GM12892 (cell line): ENCODE measurements around the gene SCYL1. TPM values are rescaled to one million over a fixed set of nuclear protein-coding genes. Genes with fewer than 3 reads are reported as not detected.

ENCODE experiments used
- DNase-seq: peaks from one replicate; pipeline ENCODE4 v3.0.0; 2011; ENCODE audit not compliant: insufficient read length
- FAIRE-seq: peaks from 2 replicates; lab custom pipeline; 2011; peaks lifted over from hg19 to GRCh38; lab: Jason Lieb, UNC
- POLR2A ChIP-seq: IDR thresholded peaks from 2 replicates; pipeline ENCODE4 v1.6.1; 2011; ENCODE audit warnings: low read depth, low read length, control low read depth
- POLR2AphosphoS5 ChIP-seq: IDR thresholded peaks from 2 replicates; pipeline ENCODE4 v1.6.1; 2011; ENCODE audit warnings: low read depth, low read length, control low read depth
- TAF1 ChIP-seq: IDR thresholded peaks from 2 replicates; pipeline ENCODE4 v1.6.1; 2011; ENCODE audit warnings: low read depth, mild to moderate bottlenecking, control low read depth, low read length, borderline replicate concordance
- polyA plus RNA-seq: library from polyadenylated mRNA; unstranded; fragments of >200 nt; gene quantifications from one replicate; pipeline ENCODE4 v1.2.1, GENCODE V29; 2012; ENCODE audit warnings: missing spikeins, inconsistent platforms; ENCODE audit not compliant: missing spikeins

Gene SCYL1
- 24.6 TPM for polyA plus RNA-seq

- FAIRE-seq, result peak; percentile 84
- TF ChIP-seq POLR2AphosphoS5, result no peak
- TF ChIP-seq POLR2A, result no peak; the same call in 1 of the 2 replicates
- no peak for TF ChIP-seq TAF1
- DNase-seq, result peak; percentile 80
These were observed at the start of gene SCYL1 for GRCh38 chr11:65524741-65525545. Gene SCYL1 (plus strand): TSS chr11:65525083. CDS start chr11:65525154, 71 bp downstream.

- DNase-seq (no peak), FAIRE-seq (no peak)
These were observed 48.2 kb upstream of the SCYL1 start for GRCh38 chr11:65476632-65477148.

GRCh38 chr11:65477149-65477965 lies 47.5 kb upstream of the SCYL1 start:
- FAIRE-seq (peak; percentile 97), DNase-seq (peak; percentile 97)
- TF ChIP-seq POLR2A (peak; percentile 91), POLR2AphosphoS5 (peak; percentile 83; the same call in 1 of the 2 replicates), TAF1 (no peak)

More at GRCh38 chr11:65476632-65477148, 48.2 kb upstream of the SCYL1 start:
- no peak for TF ChIP-seq POLR2AphosphoS5
- TF ChIP-seq TAF1, result no peak
- TF ChIP-seq POLR2A, result no peak; the same call in 1 of the 2 replicates

- no peak for DNase-seq
- no peak for FAIRE-seq
- TF ChIP-seq POLR2AphosphoS5 (no peak), TAF1 (no peak), POLR2A (no peak)
These were observed 46.3 kb upstream of the SCYL1 start for GRCh38 chr11:65478388-65479183.

- no peak for DNase-seq
- TF ChIP-seq POLR2AphosphoS5 (no peak), POLR2A (no peak), TAF1 (no peak)
These were observed 45.4 kb upstream of the SCYL1 start for GRCh38 chr11:65479184-65480145.

GRCh38 chr11:65482306-65482850 lies 42.5 kb upstream of the SCYL1 start:
- no peak for TF ChIP-seq POLR2AphosphoS5
- no peak for TF ChIP-seq TAF1
- TF ChIP-seq POLR2A, result no peak
- no peak for DNase-seq
- FAIRE-seq, result no peak

More at GRCh38 chr11:65479184-65480145, 45.4 kb upstream of the SCYL1 start:
- no peak for FAIRE-seq

- TF ChIP-seq POLR2AphosphoS5 (no peak), POLR2A (no peak), TAF1 (no peak)
- no peak for DNase-seq
- FAIRE-seq, result no peak
These were observed 39.0 kb upstream of the SCYL1 start for GRCh38 chr11:65485920-65486219.

GRCh38 chr11:65486570-65487466 lies 38.1 kb upstream of the SCYL1 start:
- no peak for DNase-seq
- FAIRE-seq, result no peak
- no peak for TF ChIP-seq TAF1
- TF ChIP-seq POLR2A, result no peak
- no peak for TF ChIP-seq POLR2AphosphoS5

- FAIRE-seq (peak; percentile 86), DNase-seq (no peak)
- TF ChIP-seq TAF1 (no peak), POLR2A (no peak), POLR2AphosphoS5 (no peak)
These were observed 37.2 kb upstream of the SCYL1 start for GRCh38 chr11:65487467-65488272.
